GM18505 (cell line): ENCODE results near the gene SRP9.
"Not testable (repeated sequence)": the region's sequence is repeated elsewhere in the genome, so short reads cannot be mapped to it uniquely, and the experiment has no call there.

Experiments used
- ATAC-seq: cut with Tn5 transposase; IDR thresholded peaks from one replicate; pipeline ENCODE4 v1.9.1; 2021; ENCODE audit not compliant: unreplicated experiment
- POLR2A ChIP-seq: IDR thresholded peaks from 4 replicates; pipeline ENCODE4 v1.6.1; 2011; ENCODE audit warnings: borderline replicate concordance; ENCODE audit not compliant: insufficient read depth, insufficient read length; ENCODE audit errors: extremely low read depth

SRP9 gene

GRCh38 chr1:225774281-225775147 is 3.1 kb upstream of the SRP9 start:
- TF ChIP-seq POLR2A, result no peak
- ATAC-seq, result no peak

- no peak for TF ChIP-seq POLR2A
- no peak for ATAC-seq
Measured at GRCh38 chr1:225776294-225776693, 1.3 kb upstream of the SRP9 start.

- TF ChIP-seq POLR2A, result no peak
- ATAC-seq, result peak; percentile 13
Measured at GRCh38 chr1:225777058-225777582, 506 bp upstream of the SRP9 start.

GRCh38 chr1:225778337-225778669 is 677 bp downstream of the SRP9 start:
- ATAC-seq, result no peak
- TF ChIP-seq POLR2A, result no peak

GRCh38 chr1:225779165-225779564 is 1.5 kb downstream of the SRP9 start:
- ATAC-seq, result not testable (repeated sequence)

- no peak for ATAC-seq
Measured at GRCh38 chr1:225780134-225780533, 2.5 kb downstream of the SRP9 start.

GRCh38 chr1:225780630-225781029 is 3.0 kb downstream of the SRP9 start:
- no peak for ATAC-seq
- no peak for TF ChIP-seq POLR2A

More at GRCh38 chr1:225780134-225780533, 2.5 kb downstream of the SRP9 start:
- no peak for TF ChIP-seq POLR2A

GRCh38 chr1:225789142-225789541 is 11.5 kb downstream of the SRP9 start:
- ATAC-seq, result not testable (repeated sequence)

- ATAC-seq, result no peak
- TF ChIP-seq POLR2A, result no peak
Measured at GRCh38 chr1:225794954-225795353, 17.3 kb downstream of the SRP9 start.

- ATAC-seq, result not testable (repeated sequence)
Measured at GRCh38 chr1:225796097-225796496, 18.5 kb downstream of the SRP9 start.

- not testable (repeated sequence) for ATAC-seq
Measured at GRCh38 chr1:225801146-225801545, 23.5 kb downstream of the SRP9 start.

GRCh38 chr1:225806249-225806648 is 28.6 kb downstream of the SRP9 start:
- ATAC-seq, result no peak
- no peak for TF ChIP-seq POLR2A

- ATAC-seq, result not testable (repeated sequence)
Measured at GRCh38 chr1:225806736-225807135, 29.1 kb downstream of the SRP9 start.

- ATAC-seq, result no peak
- no peak for TF ChIP-seq POLR2A
Measured at GRCh38 chr1:225808136-225808535, 30.5 kb downstream of the SRP9 start.
